Activated CD4-positive, alpha-beta T cell treated with anti-CD3 and anti-CD28 coated beads, Interleukin-10, Interleukin-2, amounts not matched to agents 100 ng/mL and 50 ng/mL, durations not matched to agents 16 hours and 8 hours (primary cell): ENCODE data around the gene PDE4B.
"Not testable (repeated sequence)": the region's sequence is repeated elsewhere in the genome, so short reads cannot be mapped to it uniquely, and the experiment has no call there.

Experiments
- DNase-seq: peaks from one replicate; pipeline ENCODE4 v3.0.0-alpha.2; 2020

Gene PDE4B

DNA sequence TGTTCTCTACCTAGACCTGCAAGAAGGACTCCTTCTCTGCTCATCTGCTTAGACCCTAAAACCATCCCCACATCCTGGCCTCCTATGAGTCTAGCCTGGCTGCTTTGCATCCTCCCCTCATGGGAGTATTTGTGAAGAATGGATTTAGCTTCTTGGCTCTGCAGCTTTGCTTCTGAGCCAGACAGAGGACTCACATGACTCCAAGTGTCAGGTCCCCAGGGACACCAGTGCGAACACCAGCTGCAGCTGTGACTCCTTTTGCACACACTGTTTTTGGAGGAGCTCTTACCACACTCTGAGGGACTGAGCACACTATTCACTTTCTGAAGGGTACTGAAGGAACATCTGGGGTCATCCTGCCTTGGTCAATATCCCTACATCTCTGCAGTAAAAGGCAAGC lies 609.5 kb downstream of the PDE4B start:
- DNase-seq = no peak

DNA sequence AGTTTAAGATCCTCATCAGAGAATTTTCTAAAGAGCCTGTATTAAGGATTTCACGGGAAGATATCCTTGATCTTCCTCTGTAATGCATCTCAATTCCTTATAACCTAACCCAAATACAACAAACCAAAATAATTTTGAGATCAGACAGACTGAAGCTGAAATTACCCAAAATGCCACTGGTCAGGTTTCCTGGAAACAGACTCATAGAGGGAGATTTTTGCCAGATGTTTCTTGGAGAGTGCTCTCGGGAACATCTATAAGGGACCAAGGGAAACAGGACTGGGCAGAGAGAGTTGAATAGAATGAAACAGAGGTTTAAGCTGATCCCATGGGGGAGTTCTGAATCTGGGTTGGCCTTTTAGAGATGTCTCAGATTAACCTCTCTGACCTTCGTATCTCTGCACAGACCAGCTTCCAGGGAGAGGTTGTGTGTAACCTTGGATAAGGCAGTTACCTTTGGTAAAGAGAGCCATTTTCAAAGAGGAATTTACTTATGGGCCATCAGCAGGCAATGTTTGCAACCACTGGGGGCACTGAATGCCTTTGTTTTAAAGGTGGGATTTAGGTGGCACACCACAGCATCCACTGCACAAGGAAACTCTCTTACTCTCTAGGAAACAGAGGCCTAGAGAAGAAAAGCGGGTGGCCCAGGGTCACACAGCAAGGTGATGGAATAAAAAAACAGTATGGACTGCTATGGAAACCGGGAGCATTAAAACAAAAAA lies 610.5 kb downstream of the PDE4B start:
- no peak for DNase-seq

DNA sequence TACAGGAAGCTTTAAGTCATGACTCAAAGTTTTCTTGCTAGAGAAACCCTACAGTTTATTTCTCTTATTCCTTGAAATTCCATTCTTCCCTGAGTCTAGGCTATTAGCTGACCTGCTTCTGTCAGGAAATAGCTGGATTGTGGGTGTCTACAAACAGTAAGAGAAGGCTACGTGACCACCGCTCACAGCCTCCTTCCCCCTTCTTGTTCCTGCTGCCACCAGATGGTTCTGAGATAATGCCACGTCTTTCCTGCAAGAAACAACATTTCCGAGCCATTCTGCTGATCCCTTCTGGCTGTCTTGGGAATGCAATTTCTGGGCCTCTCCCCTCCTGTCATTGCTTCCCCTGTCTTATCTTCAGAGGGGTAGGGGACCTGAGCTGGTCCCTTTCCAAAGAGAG lies 612.4 kb downstream of the PDE4B start:
- no peak for DNase-seq

DNA sequence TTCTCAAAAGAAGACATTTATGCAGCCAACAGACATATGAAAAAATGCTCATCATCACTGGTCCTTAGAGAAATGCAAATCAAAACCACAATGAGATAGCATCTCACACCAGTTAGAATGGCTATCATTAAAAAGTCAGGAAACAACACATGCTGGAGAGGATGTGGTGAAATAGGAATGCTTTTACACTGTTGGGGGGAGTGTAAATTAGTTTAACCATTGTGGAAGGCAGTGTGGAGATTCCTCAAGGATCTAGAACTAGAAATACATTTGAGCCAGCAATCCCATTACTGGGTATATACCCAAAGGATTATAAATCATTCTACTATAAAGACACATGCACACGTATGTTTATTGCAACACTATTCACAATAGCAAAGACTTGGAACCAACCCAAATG lies 618.8 kb downstream of the PDE4B start:
- DNase-seq = not testable (repeated sequence)

DNA sequence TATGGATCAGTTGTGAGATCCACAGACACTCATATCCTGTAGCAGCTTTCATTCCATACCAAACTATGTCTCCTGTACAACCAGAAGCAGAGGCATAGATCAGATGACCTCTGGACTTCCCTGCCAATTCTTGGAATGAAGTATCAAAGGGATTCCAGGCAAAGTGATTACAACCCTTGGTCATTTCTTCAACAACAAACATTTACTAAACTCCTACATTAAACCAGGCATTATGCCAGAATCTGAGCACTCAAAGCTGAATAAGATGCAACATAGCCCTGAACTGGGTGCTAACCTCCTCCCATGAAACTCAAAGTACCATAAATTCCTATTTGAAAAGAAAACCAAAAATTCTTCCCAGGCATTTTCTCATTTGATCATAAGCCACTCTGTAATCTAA lies 620.0 kb downstream of the PDE4B start:
- DNase-seq = no peak

DNA sequence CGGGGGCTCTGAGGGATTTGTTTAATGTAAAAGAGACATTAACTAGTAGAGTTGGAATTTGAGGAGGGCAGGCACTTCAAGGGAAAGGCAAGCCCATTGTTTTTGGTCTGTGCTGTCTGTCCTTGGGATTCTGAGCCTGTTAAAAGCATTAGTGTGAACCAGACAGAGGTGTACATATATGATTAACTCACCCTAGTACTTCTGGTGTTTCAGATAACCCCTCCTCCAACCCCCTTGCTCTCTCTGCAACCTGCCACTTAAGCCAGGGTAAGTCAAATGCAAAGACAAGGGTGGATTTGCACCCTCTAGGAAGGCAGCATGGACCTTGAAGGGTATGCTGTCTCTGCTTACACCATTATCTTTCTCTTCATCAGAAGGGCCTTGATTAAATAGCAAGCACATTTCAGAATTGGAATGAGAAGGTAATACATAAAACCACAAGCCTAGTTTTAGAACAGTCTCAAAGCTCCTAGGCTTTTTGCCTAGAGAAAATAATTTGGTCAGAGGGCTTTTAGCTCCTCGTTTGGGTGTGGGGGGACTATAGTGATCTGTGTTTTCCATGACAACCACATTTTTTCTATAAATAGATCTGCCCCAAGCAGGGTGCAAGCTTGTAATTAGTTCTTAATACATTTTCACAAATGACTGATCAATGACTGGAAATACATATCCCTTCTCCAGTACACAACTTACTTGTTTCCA lies 620.6 kb downstream of the PDE4B start:
- DNase-seq = no peak

DNA sequence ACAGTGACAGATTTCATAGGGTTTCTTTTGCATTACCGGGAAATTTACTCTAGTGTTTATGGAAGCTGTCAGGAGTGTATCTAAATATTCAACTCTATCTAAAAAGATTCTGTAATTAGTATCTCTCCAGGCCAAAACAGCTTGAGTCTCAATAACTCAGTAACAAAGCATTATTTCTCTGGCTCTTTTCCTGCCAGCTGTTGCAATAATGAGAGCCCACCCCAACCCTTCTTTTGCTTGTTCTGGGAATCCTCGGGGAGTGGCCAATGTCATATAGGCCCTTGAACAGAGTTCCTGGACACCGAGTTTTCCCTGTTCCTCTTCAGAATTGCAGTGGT lies 621.1 kb downstream of the PDE4B start:
- no peak for DNase-seq

DNA sequence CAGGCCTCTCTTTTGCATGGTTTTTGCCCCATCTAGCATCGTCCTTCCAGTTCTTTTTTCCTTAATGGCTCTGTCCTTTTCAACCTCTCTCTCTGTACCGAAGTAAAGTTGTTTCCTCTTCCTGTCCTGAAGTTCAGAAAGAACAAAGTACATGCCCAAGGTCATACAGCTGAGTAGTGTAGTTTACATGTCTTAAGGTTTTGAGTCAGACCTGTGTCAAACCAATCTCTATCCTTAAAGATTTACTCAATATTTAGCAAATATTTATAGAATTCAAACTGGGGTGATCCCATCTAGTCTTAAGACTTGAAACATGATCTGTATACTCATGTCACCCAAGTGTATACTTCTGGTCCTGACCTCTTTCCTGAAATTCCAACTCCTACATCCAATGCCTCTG lies 622.6 kb downstream of the PDE4B start:
- no peak for DNase-seq

DNA sequence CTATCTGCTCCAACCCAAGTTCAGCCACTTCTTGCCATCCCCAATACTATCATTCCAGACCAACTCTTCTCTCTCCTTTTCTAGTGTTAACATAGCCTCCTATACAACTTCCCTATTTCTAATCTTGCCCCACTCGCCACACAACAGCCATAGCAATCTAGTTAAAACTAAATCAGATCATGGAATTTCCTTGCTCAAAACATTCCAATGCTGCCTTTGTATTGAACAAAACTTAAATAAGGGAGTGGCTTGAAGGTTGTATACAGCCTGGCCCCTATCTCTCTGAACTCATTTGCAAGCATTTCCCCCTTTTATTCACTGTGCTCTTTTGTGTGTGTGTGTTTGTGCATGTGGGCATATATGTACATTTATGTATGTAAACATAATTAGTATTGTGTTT lies 623.2 kb downstream of the PDE4B start:
- no peak for DNase-seq

DNA sequence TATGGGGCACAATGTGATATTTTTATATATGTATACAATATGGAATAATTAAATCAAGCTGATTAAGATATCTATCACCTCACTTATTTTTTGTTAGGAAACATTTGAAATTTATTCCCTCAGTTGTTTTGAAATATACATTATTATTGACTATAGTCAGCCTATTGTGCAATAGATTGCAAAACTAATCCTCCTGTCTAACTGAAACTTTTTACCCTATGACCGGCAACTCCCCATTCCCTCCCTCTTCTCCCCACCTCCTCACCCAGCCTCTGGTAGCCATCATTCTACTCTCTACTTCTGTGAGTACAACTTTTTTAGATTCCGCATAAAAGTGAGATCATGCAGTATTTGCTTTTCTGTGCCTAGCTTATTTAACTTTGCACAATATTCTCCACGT lies 623.6 kb downstream of the PDE4B start:
- no peak for DNase-seq

DNA sequence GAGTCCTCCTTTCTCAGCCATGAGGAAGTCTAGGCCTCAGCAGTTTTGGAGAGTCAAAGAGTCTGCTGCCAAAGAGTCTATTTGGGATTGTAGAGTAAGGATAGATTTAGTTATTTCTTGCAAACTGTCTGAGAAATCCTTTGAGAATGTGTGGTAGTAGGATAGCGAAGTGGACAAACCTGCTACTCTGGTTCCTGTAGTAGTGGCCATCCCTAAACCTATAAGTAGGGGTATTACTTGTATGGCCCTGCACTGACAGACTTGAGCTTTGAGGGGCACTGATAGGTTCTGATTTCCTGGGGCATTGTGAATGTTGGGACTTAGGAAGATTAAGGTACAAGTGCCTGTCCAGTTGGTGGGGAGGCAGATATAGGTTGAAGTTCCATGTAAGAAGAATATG lies 625.3 kb downstream of the PDE4B start:
- no peak for DNase-seq

DNA sequence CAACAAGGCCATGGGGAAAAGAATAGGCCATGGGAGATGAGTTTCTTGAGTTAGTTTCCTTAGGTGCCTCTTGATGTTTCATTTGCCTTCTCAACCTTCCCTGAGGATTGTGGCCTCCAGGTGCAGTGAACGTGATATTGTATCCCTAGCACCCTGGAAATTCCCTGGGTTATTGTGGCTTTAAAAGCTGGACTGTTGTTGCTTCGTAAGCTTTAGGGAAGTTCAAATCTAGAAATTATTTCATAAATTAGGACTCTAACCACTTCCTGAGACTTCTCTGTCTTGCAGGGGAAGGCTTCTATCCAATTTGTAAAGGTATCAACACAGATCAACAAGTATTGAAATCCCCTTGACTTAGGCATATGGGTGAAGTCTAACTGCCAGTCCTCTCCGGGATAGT lies 627.5 kb downstream of the PDE4B start:
- not testable (repeated sequence) for DNase-seq

DNA sequence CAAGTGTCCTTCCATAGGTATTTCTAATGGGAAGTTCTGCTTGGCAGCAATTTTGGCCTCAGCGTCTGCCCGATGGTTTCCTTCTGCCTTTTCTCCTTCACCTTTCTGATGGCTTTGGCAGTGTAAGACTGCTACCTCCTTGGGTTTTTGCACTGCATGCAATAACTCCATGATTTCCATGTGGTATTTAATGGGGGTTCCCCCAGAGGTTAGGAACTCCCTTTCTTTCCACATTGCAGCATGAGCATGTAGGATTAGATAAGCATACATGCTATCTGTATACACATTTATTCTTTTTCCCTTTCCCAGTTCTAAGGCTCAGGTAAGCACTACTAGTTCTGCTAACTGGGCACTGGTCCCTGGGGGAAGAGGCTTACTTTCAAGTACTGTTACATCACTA lies 628.2 kb downstream of the PDE4B start:
- DNase-seq = not testable (repeated sequence)

DNA sequence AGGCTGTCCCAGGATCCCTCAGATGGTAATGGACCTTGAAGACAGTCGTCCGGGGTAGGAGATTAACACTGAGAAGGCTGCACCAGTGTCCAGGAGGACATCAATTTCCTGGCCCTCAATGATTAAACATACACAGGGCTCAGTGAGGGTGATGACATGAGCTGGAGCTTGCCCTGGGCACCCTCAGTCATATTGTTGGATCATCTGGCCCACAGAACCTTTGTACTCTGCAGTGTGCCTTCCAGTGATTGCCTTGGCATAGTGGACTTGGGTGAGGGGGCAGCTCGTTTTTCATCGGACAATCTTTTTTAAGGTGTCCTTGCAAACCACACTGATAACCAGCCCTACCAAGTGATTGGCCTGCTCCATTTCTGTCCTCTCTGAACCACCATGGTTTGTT lies 630.1 kb downstream of the PDE4B start:
- DNase-seq = no peak
